Hepatocyte (in vitro differentiated cells): Measurements from ENCODE around the gene CGGBP1.

Experiments
- EZH2 ChIP-seq: fragments of 200-600 bp; sonication (generic); IDR thresholded peaks from 2 replicates; pipeline ENCODE4 v1.6.1; 2016; ENCODE audit warnings: antibody characterized with exemption, mild to moderate bottlenecking, borderline replicate concordance
- TF ChIP-seq, protein P1 (sequence below): fragments of 200-600 bp; sonication (generic); IDR thresholded peaks from 2 replicates; pipeline ENCODE4 v1.5.1; 2016; ENCODE audit warnings: antibody characterized with exemption, mild to moderate bottlenecking; ENCODE audit not compliant: poor library complexity

DNA sequence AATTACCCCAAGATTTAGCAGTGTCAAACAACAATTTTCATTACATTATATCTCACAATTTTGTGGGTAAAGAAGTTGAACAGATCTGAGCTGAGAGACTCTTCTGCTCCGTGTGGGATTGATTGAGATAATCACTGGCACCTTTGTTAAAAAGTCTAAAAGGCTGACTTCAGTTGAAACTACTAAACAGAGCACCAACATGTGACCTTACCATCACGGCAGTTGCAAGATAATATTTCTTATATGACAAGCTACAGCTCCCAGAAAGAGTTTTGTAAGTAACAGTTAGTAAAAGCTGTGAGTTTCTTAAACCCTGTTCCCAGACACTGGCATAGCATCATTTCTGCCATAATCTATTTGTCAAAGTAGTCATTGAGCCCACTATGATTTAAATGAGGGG, 25.0 kb downstream of the CGGBP1 start:
- TF ChIP-seq, protein P1, sequence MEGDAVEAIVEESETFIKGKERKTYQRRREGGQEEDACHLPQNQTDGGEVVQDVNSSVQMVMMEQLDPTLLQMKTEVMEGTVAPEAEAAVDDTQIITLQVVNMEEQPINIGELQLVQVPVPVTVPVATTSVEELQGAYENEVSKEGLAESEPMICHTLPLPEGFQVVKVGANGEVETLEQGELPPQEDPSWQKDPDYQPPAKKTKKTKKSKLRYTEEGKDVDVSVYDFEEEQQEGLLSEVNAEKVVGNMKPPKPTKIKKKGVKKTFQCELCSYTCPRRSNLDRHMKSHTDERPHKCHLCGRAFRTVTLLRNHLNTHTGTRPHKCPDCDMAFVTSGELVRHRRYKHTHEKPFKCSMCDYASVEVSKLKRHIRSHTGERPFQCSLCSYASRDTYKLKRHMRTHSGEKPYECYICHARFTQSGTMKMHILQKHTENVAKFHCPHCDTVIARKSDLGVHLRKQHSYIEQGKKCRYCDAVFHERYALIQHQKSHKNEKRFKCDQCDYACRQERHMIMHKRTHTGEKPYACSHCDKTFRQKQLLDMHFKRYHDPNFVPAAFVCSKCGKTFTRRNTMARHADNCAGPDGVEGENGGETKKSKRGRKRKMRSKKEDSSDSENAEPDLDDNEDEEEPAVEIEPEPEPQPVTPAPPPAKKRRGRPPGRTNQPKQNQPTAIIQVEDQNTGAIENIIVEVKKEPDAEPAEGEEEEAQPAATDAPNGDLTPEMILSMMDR: no peak
- TF ChIP-seq EZH2: no peak
